GM19240 (cell line): ENCODE data around the gene ZNF639.
"Not testable (repeated sequence)": the region's sequence is repeated elsewhere in the genome, so short reads cannot be mapped to it uniquely, and the experiment has no call there.

Experiments used
- DNase-seq: peaks from one replicate; pipeline ENCODE4 v3.0.0; 2011; ENCODE audit warnings: low spot score; ENCODE audit not compliant: insufficient read length

Gene ZNF639, protein sequence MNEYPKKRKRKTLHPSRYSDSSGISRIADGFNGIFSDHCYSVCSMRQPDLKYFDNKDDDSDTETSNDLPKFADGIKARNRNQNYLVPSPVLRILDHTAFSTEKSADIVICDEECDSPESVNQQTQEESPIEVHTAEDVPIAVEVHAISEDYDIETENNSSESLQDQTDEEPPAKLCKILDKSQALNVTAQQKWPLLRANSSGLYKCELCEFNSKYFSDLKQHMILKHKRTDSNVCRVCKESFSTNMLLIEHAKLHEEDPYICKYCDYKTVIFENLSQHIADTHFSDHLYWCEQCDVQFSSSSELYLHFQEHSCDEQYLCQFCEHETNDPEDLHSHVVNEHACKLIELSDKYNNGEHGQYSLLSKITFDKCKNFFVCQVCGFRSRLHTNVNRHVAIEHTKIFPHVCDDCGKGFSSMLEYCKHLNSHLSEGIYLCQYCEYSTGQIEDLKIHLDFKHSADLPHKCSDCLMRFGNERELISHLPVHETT

DNA sequence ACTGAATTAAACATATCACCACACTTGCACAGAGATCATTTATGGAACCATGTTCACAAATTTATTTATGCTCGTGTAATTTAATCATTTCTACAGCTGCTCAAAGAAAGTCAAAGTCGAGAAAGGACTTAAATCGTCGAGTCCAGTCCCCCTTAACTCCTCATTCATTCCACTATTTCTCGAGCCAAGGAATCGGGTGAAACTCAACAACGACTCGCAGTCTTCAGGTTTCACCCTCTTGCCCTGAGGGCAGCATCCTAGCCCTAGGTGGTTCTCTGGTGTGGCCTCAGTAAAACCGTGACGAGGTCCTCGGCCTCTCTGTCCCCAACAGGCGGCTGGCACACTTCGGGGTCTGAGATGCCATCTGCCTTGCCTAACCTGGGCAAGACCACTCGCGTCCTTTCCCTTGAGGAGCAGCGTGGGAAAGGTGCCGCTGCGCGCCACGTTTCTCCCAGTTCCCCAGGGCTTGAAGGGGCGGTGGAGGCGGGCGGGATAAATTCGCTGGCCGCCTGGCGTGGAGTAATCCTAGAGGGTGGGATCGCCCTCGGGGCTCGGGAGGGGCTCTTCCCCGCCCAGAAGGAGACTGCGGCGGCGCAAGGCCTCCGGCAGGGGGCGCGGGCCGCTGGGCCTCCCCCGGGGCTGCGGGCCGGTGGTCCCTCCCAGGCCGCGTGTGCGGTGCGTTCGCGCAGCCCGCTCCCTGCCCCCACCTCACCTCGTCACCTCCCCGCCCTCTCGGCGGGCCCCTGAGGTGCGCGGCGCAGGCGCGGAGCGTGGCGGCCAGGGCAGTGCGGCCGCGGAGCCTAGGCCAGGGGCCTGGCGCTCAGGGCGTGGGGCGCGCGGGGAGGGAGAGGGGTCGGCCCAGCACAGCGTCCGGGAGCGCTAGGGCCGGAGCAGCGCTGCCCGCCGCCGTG, at the start of gene ZNF639:
ZNF639 (plus strand) TSS at position 746 of the 911 bp plus-strand sequence. CDS start 5,263 bp downstream, outside the sequence.
- peak; percentile 64 for DNase-seq

DNA sequence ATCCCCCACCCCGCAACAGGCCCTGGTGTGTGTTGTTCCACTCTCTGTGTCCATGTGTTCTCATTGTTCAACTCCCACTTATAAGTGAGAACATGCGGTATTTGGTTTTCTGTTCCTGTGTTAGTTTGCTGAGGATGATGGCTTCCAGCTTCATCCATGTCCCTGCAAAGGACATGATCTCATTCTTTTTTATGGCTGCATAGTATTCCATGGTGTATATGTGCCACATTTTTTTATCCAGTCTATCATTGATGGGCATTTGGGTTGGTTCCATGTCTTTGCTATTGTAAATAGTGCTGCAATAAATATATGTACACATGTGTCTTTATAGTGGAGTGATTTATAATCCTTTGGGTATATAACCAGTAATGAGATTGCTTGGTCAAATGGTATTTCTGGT, 48.4 kb upstream of the ZNF639 start:
- not testable (repeated sequence) for DNase-seq

DNA sequence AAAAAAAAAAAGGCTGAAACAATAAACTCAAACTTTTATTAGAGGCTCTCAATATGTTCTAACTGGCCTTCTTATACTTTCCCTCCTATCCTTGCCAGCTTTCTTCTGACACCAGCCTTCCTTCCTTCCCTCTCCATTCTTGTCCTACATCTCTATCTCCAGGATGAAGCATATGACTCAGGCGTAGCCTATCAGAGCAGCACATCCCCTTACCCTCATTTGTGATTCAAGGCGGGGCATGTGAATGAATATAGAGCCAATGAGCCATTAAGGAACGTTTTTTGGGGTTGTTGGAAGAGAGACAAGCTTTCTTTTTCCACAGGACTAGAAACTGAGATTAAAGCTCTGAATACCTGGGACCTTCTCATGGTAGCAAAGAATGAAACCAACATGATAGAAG, 46.8 kb upstream of the ZNF639 start:
- no peak for DNase-seq

GRCh38 chr3:179276743-179277142, 46.1 kb upstream of the ZNF639 start:
- no peak for DNase-seq

- no peak for DNase-seq
Observed at GRCh38 chr3:179278151-179278550, 44.7 kb upstream of the ZNF639 start.

DNA sequence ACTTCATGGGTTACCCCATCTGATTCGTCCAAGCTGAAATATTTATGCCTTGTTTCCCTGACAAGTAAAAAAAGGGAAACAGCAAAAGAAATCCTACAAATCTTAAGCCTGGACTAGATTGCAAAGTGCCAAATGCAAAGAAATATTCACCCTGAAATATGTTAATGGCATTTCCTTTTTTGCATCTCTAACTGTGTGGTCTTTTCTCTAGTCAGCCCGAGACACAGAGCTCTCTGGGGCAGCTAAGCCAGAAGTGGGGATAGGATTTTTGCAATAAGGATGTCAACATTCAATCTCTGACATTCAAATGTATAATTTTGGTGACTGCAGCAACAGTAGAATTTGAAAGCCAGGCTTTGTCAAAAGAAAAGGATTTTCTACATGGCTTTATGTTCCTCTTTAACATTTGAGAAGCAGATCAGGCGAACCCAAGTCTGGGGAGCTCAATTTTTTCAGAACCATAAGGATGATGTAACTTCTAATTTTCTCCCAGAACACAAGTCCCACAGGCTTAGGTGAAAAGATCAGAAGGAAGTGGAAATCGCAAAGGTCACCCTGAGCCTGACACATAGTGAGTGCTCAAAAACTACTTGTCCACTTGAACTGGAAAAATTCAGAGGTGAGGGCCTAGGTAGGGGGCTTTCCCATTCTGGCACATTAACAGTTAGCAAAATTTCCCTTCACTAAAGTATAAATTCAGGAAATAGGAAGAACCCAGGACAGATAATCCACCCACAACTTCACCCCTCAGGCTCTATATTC, 43.7 kb upstream of the ZNF639 start:
- DNase-seq = no peak

- DNase-seq = no peak
Observed at GRCh38 chr3:179279837-179280236, 43.0 kb upstream of the ZNF639 start.

DNA sequence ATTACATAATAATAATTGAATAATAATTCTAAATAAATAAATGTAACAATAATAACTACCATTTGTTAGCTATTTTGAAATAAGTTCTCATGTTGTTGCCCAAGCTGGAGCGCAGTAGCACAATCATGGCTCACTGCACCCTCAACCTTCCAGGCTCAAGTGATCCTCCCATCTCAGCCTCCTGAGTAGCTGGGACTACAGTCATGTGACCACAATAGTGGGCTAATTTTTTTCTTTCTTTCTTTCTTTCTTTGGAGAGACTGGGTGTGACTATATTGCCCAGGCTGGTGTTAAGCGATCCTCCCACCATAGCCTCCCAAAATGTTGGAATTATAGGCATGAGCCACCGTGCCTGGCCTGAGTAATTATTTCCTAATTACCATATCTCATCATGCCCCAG, 41.0 kb upstream of the ZNF639 start:
- no peak for DNase-seq

- no peak for DNase-seq
Observed at GRCh38 chr3:179286331-179286730, 36.5 kb upstream of the ZNF639 start.

DNA sequence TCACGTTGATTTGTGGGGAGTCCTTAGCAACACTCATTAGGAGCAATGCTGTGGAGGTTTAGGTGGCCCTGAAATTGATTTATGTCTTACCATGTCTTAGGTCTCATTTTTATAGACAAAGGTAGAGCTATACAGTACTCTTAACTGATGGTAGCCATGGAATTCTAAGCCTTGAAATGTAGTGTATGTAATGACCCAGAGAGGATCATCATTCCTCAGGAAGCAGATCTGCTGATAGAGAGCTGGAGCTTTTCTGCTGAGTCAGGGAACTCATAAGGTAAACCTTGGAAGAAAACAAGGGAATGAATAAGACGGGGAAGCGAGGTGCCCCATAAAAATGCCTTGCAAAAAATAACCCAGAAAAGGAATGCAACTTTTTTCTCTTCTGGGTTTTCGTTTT, 34.0 kb upstream of the ZNF639 start:
- no peak for DNase-seq

- no peak for DNase-seq
Observed at GRCh38 chr3:179289295-179289694, 33.5 kb upstream of the ZNF639 start.

GRCh38 chr3:179292450-179292849, 30.4 kb upstream of the ZNF639 start:
- DNase-seq = no peak

- no peak for DNase-seq
Observed at GRCh38 chr3:179297971-179298725, 24.7 kb upstream of the ZNF639 start.

GRCh38 chr3:179299316-179299715, 23.5 kb upstream of the ZNF639 start:
- no peak for DNase-seq

GRCh38 chr3:179299999-179300613, 22.7 kb upstream of the ZNF639 start:
- DNase-seq = no peak

GRCh38 chr3:179301645-179302044, 21.2 kb upstream of the ZNF639 start:
- no peak for DNase-seq

- DNase-seq = no peak
Observed at GRCh38 chr3:179302111-179302510, 20.7 kb upstream of the ZNF639 start.

GRCh38 chr3:179304605-179305004, 18.2 kb upstream of the ZNF639 start:
- no peak for DNase-seq

- not testable (repeated sequence) for DNase-seq
Observed at GRCh38 chr3:179307362-179307761, 15.5 kb upstream of the ZNF639 start.

DNA sequence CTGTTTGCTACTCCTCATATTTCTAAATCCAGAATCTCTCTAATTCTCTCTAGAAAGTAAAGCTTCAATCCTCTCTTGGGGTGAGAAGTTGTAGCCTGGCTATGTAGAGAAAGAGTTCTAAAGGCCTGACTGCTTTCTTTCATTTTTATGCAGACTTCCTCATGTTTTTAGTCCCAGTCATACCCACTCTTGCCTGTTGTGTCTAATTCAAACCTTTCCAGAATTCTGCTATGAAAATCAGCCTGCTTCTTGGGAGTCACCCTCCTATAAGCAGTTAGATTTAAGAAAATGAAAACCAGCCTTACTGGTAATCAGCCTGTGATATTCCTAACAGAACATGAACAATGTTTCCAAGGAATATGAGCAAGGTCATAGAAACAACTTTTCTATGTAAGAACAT, 14.8 kb upstream of the ZNF639 start:
- DNase-seq = no peak
